CD4-positive, alpha-beta T cell treated with Interleukin-2 at 100 ng/mL for 4 hours (primary cell): Measurements from ENCODE around the gene ESPN.
A peak's percentile ranks its signal among the peaks of the same experiment; 100 is the strongest.
"Not testable (repeated sequence)": the region's sequence is repeated elsewhere in the genome, so short reads cannot be mapped to it uniquely, and the experiment has no call there.

ENCODE experiments used
- DNase-seq: peaks from one replicate; pipeline ENCODE4 v3.0.0-alpha.2; 2020; ENCODE audit warnings: low spot score

The ESPN gene

GRCh38 chr1:6424619-6425593 is at the start of gene ESPN:
TSS of gene ESPN (plus strand) at chr1:6424776. CDS start at chr1:6424956, 180 bp downstream.
- DNase-seq: no peak

GRCh38 chr1:6378096-6378746 is 46.4 kb upstream of the ESPN start:
- DNase-seq: no peak

- DNase-seq: no peak
Measured at GRCh38 chr1:6380037-6380436, 44.5 kb upstream of the ESPN start.

- no peak for DNase-seq
Measured at GRCh38 chr1:6384135-6384534, 40.4 kb upstream of the ESPN start.

GRCh38 chr1:6384962-6385361 is 39.6 kb upstream of the ESPN start:
- DNase-seq: no peak

- DNase-seq: no peak
Measured at GRCh38 chr1:6385488-6386191, 38.9 kb upstream of the ESPN start.

- no peak for DNase-seq
Measured at GRCh38 chr1:6386371-6386949, 38.1 kb upstream of the ESPN start.

GRCh38 chr1:6389971-6390370 is 34.6 kb upstream of the ESPN start:
- DNase-seq: no peak

- DNase-seq: peak; percentile 0
Measured at GRCh38 chr1:6391951-6392808, 32.4 kb upstream of the ESPN start.

- DNase-seq: no peak
Measured at GRCh38 chr1:6392809-6393399, 31.7 kb upstream of the ESPN start.

- peak; percentile 89 for DNase-seq
Measured at GRCh38 chr1:6393400-6394187, 31.0 kb upstream of the ESPN start, which contains the start of gene ACOT7. TSS of gene ACOT7 (minus strand) at chr1:6393767. CDS start at chr1:6393399, 368 bp downstream.

- DNase-seq: not testable (repeated sequence)
Measured at GRCh38 chr1:6395130-6395529, 29.4 kb upstream of the ESPN start.

GRCh38 chr1:6395781-6396244 is 28.8 kb upstream of the ESPN start:
- DNase-seq: not testable (repeated sequence)

- DNase-seq: no peak
Measured at GRCh38 chr1:6396998-6397397, 27.6 kb upstream of the ESPN start.

GRCh38 chr1:6397844-6398441 is 26.6 kb upstream of the ESPN start:
- no peak for DNase-seq

- no peak for DNase-seq
Measured at GRCh38 chr1:6399294-6399693, 25.3 kb upstream of the ESPN start.

GRCh38 chr1:6401673-6402072 is 22.9 kb upstream of the ESPN start:
- no peak for DNase-seq

GRCh38 chr1:6408023-6408422 is 16.6 kb upstream of the ESPN start:
- DNase-seq: no peak

GRCh38 chr1:6409053-6409452 is 15.5 kb upstream of the ESPN start:
- no peak for DNase-seq
